ENCODE data around the gene TP53TG5. TPM values are rescaled to one million over a fixed set of nuclear protein-coding genes. Genes with fewer than 3 reads are reported as not detected.

The TP53TG5 gene
- total RNA-seq, 1 experiment from 2014 or later: 0.85 TPM

GRCh38 chr20:45406260-45407066 lies 28.3 kb upstream of the TP53TG5 start (continued):
- TF ChIP-seq IRF1 (CRISPR knock-in tag; IDR thresholded peaks at IDR 0.05): no peak
- TF ChIP-seq ZNF138 (CRISPR knock-in tag; conservative IDR thresholded peaks at IDR 0.05): no peak
- TF ChIP-seq CTCF (IDR thresholded peaks at IDR 0.05): no peak
- TF ChIP-seq SMAD3 (CRISPR knock-in tag; IDR thresholded peaks at IDR 0.05; ENCODE audit: borderline replicate concordance): no peak
- no peak for TF ChIP-seq JUN (CRISPR knock-in tag; IDR thresholded peaks at IDR 0.05)
- no peak for TF ChIP-seq CBFB (CRISPR knock-in tag; IDR thresholded peaks at IDR 0.05; ENCODE audit: low read depth)
- TF ChIP-seq ZMAT4 (CRISPR knock-in tag; IDR thresholded peaks at IDR 0.05): no peak
- no peak for TF ChIP-seq ZNF423 (CRISPR knock-in tag; IDR thresholded peaks at IDR 0.05)
- no peak for TF ChIP-seq GRHL2 (CRISPR knock-in tag; IDR thresholded peaks at IDR 0.05; ENCODE audit: insufficient replicate concordance, severe bottlenecking)
- no peak for TF ChIP-seq ATF1 (CRISPR knock-in tag; IDR thresholded peaks at IDR 0.05)
- no peak; the same call in 1 of the 2 replicates for TF ChIP-seq CREM (CRISPR knock-in tag; IDR thresholded peaks at IDR 0.05)
- TF ChIP-seq TP53 (CRISPR knock-in tag; IDR thresholded peaks at IDR 0.05): peak; percentile 59; the same call in 1 of the 2 replicates
- TF ChIP-seq PRRX2 (CRISPR knock-in tag; IDR thresholded peaks at IDR 0.05): no peak
- no peak for TF ChIP-seq ATF3 (CRISPR knock-in tag; conservative IDR thresholded peaks at IDR 0.05)
- TF ChIP-seq ZNF232 (CRISPR knock-in tag; IDR thresholded peaks at IDR 0.05): 0 out of 2 replicates have a peak, but pooled peaks have one; percentile 12
- peak; percentile 71; the same call in 1 of the 2 replicates for TF ChIP-seq ELF4 (CRISPR knock-in tag; IDR thresholded peaks at IDR 0.05; ENCODE audit: low read depth)

GRCh38 chr20:45405571-45406259 lies 27.6 kb upstream of the TP53TG5 start:
- H3K4me3 Mint-ChIP-seq: peak overlapping the region; percentile 78
- TF ChIP-seq AFF4 (CRISPR knock-in tag; IDR thresholded peaks at IDR 0.05; ENCODE audit: borderline replicate concordance): no peak
- 0 out of 2 replicates have a peak, but pooled peaks have one; percentile 45 for TF ChIP-seq ARID4B (CRISPR knock-in tag; IDR thresholded peaks at IDR 0.05; ENCODE audit: borderline replicate concordance)
- 0 out of 2 replicates have a peak, but pooled peaks have one; percentile 37 for TF ChIP-seq FOXP4 (CRISPR knock-in tag; IDR thresholded peaks at IDR 0.05)

More at GRCh38 chr20:45405571-45406259, 27.6 kb upstream of the TP53TG5 start:
- peaks cover 12% of the 10 kb centered on the region for H3K4me1 Mint-ChIP-seq
- no peak overlapping the region for H3K27ac Mint-ChIP-seq
- POLR2A ChIA-PET: interaction anchor here (1.0 to 2.2 kb wide), 4 partner anchors 29 to 47 kb away, joined by 3 to 9 read pairs (median 4); partner anchors contain the start of gene SYS1
- CTCF ChIA-PET: interaction anchor here (1.2 to 3.5 kb wide), 8 partner anchors 10 to 112 kb away, joined by 4 to 56 read pairs (median 9); partner anchors contain the start of genes PIGT and SYS1
- peak; percentile 65 for ATAC-seq
- peaks cover 29% of the 10 kb centered on the region for H3K27me3 Mint-ChIP-seq (ENCODE audit: low read depth)
- H3K9me3 Mint-ChIP-seq: peaks cover 20% of the 10 kb centered on the region
- DNase-seq (ENCODE audit: low spot score): peak; percentile 47
- H3K36me3 Mint-ChIP-seq: peaks cover 24% of the 10 kb centered on the region
